ENCODE measurements around the gene RCC1. TPM values are rescaled to one million over a fixed set of nuclear protein-coding genes. Genes with fewer than 3 reads are reported as not detected.

RCC1 gene
- total RNA-seq, 1 donor from 2014 or later = 23.7 TPM

- Mint-ChIP-seq H3K4me1 (ENCODE audit: low read depth, unreplicated experiment) (no peaks in the 10 kb centered on the region), H3K36me3 (ENCODE audit: low read depth, unreplicated experiment) (peaks cover 6% of the 10 kb centered on the region), H3K27ac (ENCODE audit: unreplicated experiment) (no peak overlapping the region), H3K27me3 (ENCODE audit: low read depth, unreplicated experiment) (no peaks in the 10 kb centered on the region), H3K4me3 (ENCODE audit: unreplicated experiment) (no peak overlapping the region), H3K9me3 (ENCODE audit: unreplicated experiment) (no peaks in the 10 kb centered on the region)
- Histone ChIP-seq H3K9me3 (ENCODE audit: insufficient read depth, low read depth, low read length) (no peaks in the 10 kb centered on the region), H2AFZ (ENCODE audit: low read depth, low read length) (no peak overlapping the region), H3K4me2 (ENCODE audit: low read length) (no peak overlapping the region), H3K27ac (ENCODE audit: low read depth, low read length) (no peak overlapping the region), H4K20me1 (ENCODE audit: insufficient read depth, low read length) (no peaks in the 10 kb centered on the region), H3K4me1 (ENCODE audit: insufficient read depth, low read length) (no peaks in the 10 kb centered on the region), H3K79me2 (ENCODE audit: insufficient read depth, low read length) (no peaks in the 10 kb centered on the region), H3K4me3 (ENCODE audit: insufficient read depth, low read depth, low read length) (no peak overlapping the region), H3K27me3 (ENCODE audit: insufficient read depth, low read length) (no peaks in the 10 kb centered on the region), H3K36me3 (ENCODE audit: insufficient read depth, low read length) (peaks cover 26% of the 10 kb centered on the region), H3K9ac (ENCODE audit: low read length) (no peak overlapping the region)
- DNase-seq (ENCODE audit: low read depth) = no peak
- TF ChIP-seq EZH2 (IDR thresholded peaks at IDR 0.05; ENCODE audit: insufficient read depth, low read length) = no peak
- TF ChIP-seq, protein P1, sequence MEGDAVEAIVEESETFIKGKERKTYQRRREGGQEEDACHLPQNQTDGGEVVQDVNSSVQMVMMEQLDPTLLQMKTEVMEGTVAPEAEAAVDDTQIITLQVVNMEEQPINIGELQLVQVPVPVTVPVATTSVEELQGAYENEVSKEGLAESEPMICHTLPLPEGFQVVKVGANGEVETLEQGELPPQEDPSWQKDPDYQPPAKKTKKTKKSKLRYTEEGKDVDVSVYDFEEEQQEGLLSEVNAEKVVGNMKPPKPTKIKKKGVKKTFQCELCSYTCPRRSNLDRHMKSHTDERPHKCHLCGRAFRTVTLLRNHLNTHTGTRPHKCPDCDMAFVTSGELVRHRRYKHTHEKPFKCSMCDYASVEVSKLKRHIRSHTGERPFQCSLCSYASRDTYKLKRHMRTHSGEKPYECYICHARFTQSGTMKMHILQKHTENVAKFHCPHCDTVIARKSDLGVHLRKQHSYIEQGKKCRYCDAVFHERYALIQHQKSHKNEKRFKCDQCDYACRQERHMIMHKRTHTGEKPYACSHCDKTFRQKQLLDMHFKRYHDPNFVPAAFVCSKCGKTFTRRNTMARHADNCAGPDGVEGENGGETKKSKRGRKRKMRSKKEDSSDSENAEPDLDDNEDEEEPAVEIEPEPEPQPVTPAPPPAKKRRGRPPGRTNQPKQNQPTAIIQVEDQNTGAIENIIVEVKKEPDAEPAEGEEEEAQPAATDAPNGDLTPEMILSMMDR (IDR thresholded peaks at IDR 0.05; ENCODE audit: insufficient read depth, low read depth, low read length) = no peak
- no peak for FAIRE-seq
Measured at GRCh38 chr1:28560886-28561285, 55.0 kb downstream of the RCC1 start.

GRCh38 chr1:28564310-28564709 lies 58.5 kb downstream of the RCC1 start:
- Histone ChIP-seq H3K9me3 (ENCODE audit: insufficient read depth, low read depth, low read length) (no peaks in the 10 kb centered on the region), H3K4me1 (ENCODE audit: insufficient read depth, low read length) (no peaks in the 10 kb centered on the region), H3K9ac (ENCODE audit: low read length) (no peak overlapping the region), H3K79me2 (ENCODE audit: insufficient read depth, low read length) (no peaks in the 10 kb centered on the region), H3K4me3 (ENCODE audit: insufficient read depth, low read depth, low read length) (no peak overlapping the region), H3K4me2 (ENCODE audit: low read length) (no peak overlapping the region), H4K20me1 (ENCODE audit: insufficient read depth, low read length) (no peaks in the 10 kb centered on the region), H2AFZ (ENCODE audit: low read depth, low read length) (no peak overlapping the region), H3K27me3 (ENCODE audit: insufficient read depth, low read length) (no peaks in the 10 kb centered on the region), H3K27ac (ENCODE audit: low read depth, low read length) (no peak overlapping the region), H3K36me3 (ENCODE audit: insufficient read depth, low read length) (peaks cover 42% of the 10 kb centered on the region)
- H3K27me3 Mint-ChIP-seq (ENCODE audit: low read depth, unreplicated experiment) = no peaks in the 10 kb centered on the region
- DNase-seq (ENCODE audit: low read depth) = no peak
- TF ChIP-seq EZH2 (IDR thresholded peaks at IDR 0.05; ENCODE audit: insufficient read depth, low read length) = no peak
- TF ChIP-seq, protein P1 (IDR thresholded peaks at IDR 0.05; ENCODE audit: insufficient read depth, low read depth, low read length) = no peak
- peaks cover 15% of the 10 kb centered on the region for H3K36me3 Mint-ChIP-seq (ENCODE audit: low read depth, unreplicated experiment)
- H3K27ac Mint-ChIP-seq (ENCODE audit: unreplicated experiment) = no peak overlapping the region
- H3K9me3 Mint-ChIP-seq (ENCODE audit: unreplicated experiment) = no peaks in the 10 kb centered on the region
- no peak overlapping the region for H3K4me3 Mint-ChIP-seq (ENCODE audit: unreplicated experiment)
- FAIRE-seq = no peak
- H3K4me1 Mint-ChIP-seq (ENCODE audit: low read depth, unreplicated experiment) = no peaks in the 10 kb centered on the region

- Mint-ChIP-seq H3K27ac (ENCODE audit: unreplicated experiment) (no peak overlapping the region), H3K4me1 (ENCODE audit: low read depth, unreplicated experiment) (no peaks in the 10 kb centered on the region), H3K27me3 (ENCODE audit: low read depth, unreplicated experiment) (no peaks in the 10 kb centered on the region), H3K4me3 (ENCODE audit: unreplicated experiment) (no peak overlapping the region), H3K9me3 (ENCODE audit: unreplicated experiment) (no peaks in the 10 kb centered on the region), H3K36me3 (ENCODE audit: low read depth, unreplicated experiment) (peaks cover 15% of the 10 kb centered on the region)
- Histone ChIP-seq H4K20me1 (ENCODE audit: insufficient read depth, low read length) (no peaks in the 10 kb centered on the region), H3K4me1 (ENCODE audit: insufficient read depth, low read length) (no peaks in the 10 kb centered on the region), H2AFZ (ENCODE audit: low read depth, low read length) (no peak overlapping the region), H3K4me2 (ENCODE audit: low read length) (no peak overlapping the region), H3K79me2 (ENCODE audit: insufficient read depth, low read length) (no peaks in the 10 kb centered on the region), H3K4me3 (ENCODE audit: insufficient read depth, low read depth, low read length) (no peak overlapping the region), H3K36me3 (ENCODE audit: insufficient read depth, low read length) (peaks cover 40% of the 10 kb centered on the region), H3K9ac (ENCODE audit: low read length) (no peak overlapping the region), H3K27ac (ENCODE audit: low read depth, low read length) (no peak overlapping the region), H3K9me3 (ENCODE audit: insufficient read depth, low read depth, low read length) (no peaks in the 10 kb centered on the region), H3K27me3 (ENCODE audit: insufficient read depth, low read length) (no peaks in the 10 kb centered on the region)
- no peak for DNase-seq (ENCODE audit: low read depth)
- no peak for FAIRE-seq
- TF ChIP-seq, protein P1 (IDR thresholded peaks at IDR 0.05; ENCODE audit: insufficient read depth, low read depth, low read length) = no peak
- TF ChIP-seq EZH2 (IDR thresholded peaks at IDR 0.05; ENCODE audit: insufficient read depth, low read length) = no peak
Measured at GRCh38 chr1:28565040-28565439, 59.2 kb downstream of the RCC1 start.
